ENCODE data around the gene GRIA3. TPM values are rescaled to one million over a fixed set of nuclear protein-coding genes. Genes with fewer than 3 reads are reported as not detected.
A peak's percentile ranks its signal among the peaks of the same experiment; 100 is the strongest.

GRIA3 gene
- total RNA-seq, result under 1 TPM; 0.45 to 0.83 (median 0.56) TPM

- peaks cover 0 to 17% (median 7%) of the 10 kb centered on the region in 4 donors for H3K27me3 ChIP-seq
- peaks cover 0 to 21% (median 16%) of the 10 kb centered on the region in 4 donors for H3K4me1 ChIP-seq
- intact Hi-C loops (cut with DNase I), result no loop called here
- no peaks in the 10 kb centered on the region for H3K36me3 ChIP-seq
- no peak for DNase-seq (ENCODE audit: extremely low spot score)
- peak within 1 kb of the TSS; percentile 41 to 54 (median 44) for H3K4me3 ChIP-seq
- 33% methylated on average over 33 of the region's 33 CpGs for WGBS
- no peak within 1 kb of the TSS for H3K27ac ChIP-seq (replicated peaks in 1 of 4)
- no peaks in the 10 kb centered on the region for H3K9me3 ChIP-seq
- no peak for TF ChIP-seq CTCF (IDR thresholded peaks at IDR 0.05)
- no peak for TF ChIP-seq POLR2A (IDR thresholded peaks at IDR 0.05; ENCODE audit: low read depth)
- no peak for TF ChIP-seq EP300 (IDR thresholded peaks at IDR 0.05)
- no peak for TF ChIP-seq POLR2AphosphoS5 (IDR thresholded peaks at IDR 0.05)
These were observed at the start of gene GRIA3 for GRCh38 chrX:123184219-123184865. TSS of gene GRIA3 (plus strand) at chrX:123184278. CDS start at chrX:123184536, 258 bp downstream.

- intact Hi-C loops (cut with DNase I), result no loop called here
- no peak for DNase-seq (ENCODE audit: extremely low spot score)
- Histone ChIP-seq H3K27ac (replicated peaks in 1 of 4) (no peak overlapping the region), H3K9me3 (no peaks in the 10 kb centered on the region), H3K4me3 (no peak overlapping the region), H3K27me3 (no peaks in the 10 kb centered on the region), H3K36me3 (no peaks in the 10 kb centered on the region), H3K4me1 (no peaks in the 10 kb centered on the region)
- no peak for TF ChIP-seq POLR2AphosphoS5 (IDR thresholded peaks at IDR 0.05)
- TF ChIP-seq POLR2A (IDR thresholded peaks at IDR 0.05; ENCODE audit: low read depth), result no peak
- no peak for TF ChIP-seq EP300 (IDR thresholded peaks at IDR 0.05)
- TF ChIP-seq CTCF (IDR thresholded peaks at IDR 0.05), result no peak
- 61% methylated on average over 1 of the region's 1 CpG for WGBS
These were observed 45.6 kb upstream of the GRIA3 start for GRCh38 chrX:123138473-123138872.

GRCh38 chrX:123140454-123140853, 43.6 kb upstream of the GRIA3 start:
- no peak for DNase-seq (ENCODE audit: extremely low spot score)
- intact Hi-C loops (cut with DNase I), result no loop called here
- Histone ChIP-seq H3K4me1 (no peaks in the 10 kb centered on the region), H3K27me3 (no peaks in the 10 kb centered on the region), H3K27ac (replicated peaks in 1 of 4) (no peak overlapping the region), H3K36me3 (no peaks in the 10 kb centered on the region), H3K4me3 (no peak overlapping the region), H3K9me3 (no peaks in the 10 kb centered on the region)
- WGBS, result 85% methylated on average over 5 of the region's 5 CpGs
- TF ChIP-seq POLR2A (IDR thresholded peaks at IDR 0.05; ENCODE audit: low read depth) (no peak), CTCF (IDR thresholded peaks at IDR 0.05) (no peak), POLR2AphosphoS5 (IDR thresholded peaks at IDR 0.05) (no peak), EP300 (IDR thresholded peaks at IDR 0.05) (no peak)

GRCh38 chrX:123140904-123141303, 43.2 kb upstream of the GRIA3 start:
- 15% methylated on average over 1 of the region's 1 CpG for WGBS
- TF ChIP-seq POLR2A (IDR thresholded peaks at IDR 0.05; ENCODE audit: low read depth) (no peak), EP300 (IDR thresholded peaks at IDR 0.05) (no peak), POLR2AphosphoS5 (IDR thresholded peaks at IDR 0.05) (no peak), CTCF (IDR thresholded peaks at IDR 0.05) (no peak)
- Histone ChIP-seq H3K36me3 (no peaks in the 10 kb centered on the region), H3K27me3 (no peaks in the 10 kb centered on the region), H3K4me1 (no peaks in the 10 kb centered on the region), H3K4me3 (no peak overlapping the region), H3K9me3 (no peaks in the 10 kb centered on the region), H3K27ac (replicated peaks in 1 of 4) (no peak overlapping the region)
- intact Hi-C loops (cut with DNase I), result no loop called here
- DNase-seq (ENCODE audit: extremely low spot score), result no peak

Data from esophagus muscularis mucosa (tissue), 4 donors.